ENCODE results near the gene ZNF469.

- TF ChIP-seq POLR2A (IDR thresholded peaks at IDR 0.05) = no peak
- TF ChIP-seq CTCF (IDR thresholded peaks at IDR 0.05 in 4 of 5, conservative IDR thresholded peaks at IDR 0.05 in 1 of 5) = no peak
These were observed 24.3 kb downstream of the ZNF469 start for GRCh38 chr16:88407042-88407420.
